ENCODE data around the gene RGN.

The RGN gene

DNA sequence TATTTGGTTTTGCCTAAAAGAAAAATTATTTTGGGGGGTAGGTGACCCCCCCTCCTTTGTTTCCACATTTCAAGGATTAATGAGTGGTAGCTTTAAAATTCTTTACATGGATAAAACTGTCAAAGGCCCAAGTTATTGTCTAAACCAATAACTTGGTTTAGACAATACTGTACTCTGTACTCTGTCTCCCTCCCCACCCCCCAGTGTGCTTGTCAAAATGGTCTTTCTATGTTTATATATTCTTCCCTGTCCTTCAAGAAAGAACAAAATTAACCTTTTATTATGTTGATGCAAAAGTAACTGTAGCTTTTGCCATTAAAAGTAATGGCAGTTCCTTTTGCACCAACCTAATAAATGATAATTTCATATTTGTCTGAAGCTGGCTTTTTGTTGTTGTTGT lies 9.5 kb upstream of the RGN start:
- Histone ChIP-seq H3K4me2 (ENCODE audit: low read length) (no peak overlapping the region), H3K9me3 (ENCODE audit: insufficient read depth, low read depth, low read length) (no peaks in the 10 kb centered on the region), H2BK12ac (ENCODE audit: low read length) (no peak overlapping the region), H2BK5ac (ENCODE audit: low read depth, low read length, poor library complexity) (no peak overlapping the region), H3K79me1 (ENCODE audit: low read length) (no peaks in the 10 kb centered on the region), H4K8ac (ENCODE audit: low read depth, low read length) (no peak overlapping the region), H2AK5ac (ENCODE audit: low read length) (no peak overlapping the region), H3K9ac (ENCODE audit: low read length) (no peak overlapping the region), H4K12ac (ENCODE audit: low read depth, low read length) (no peak overlapping the region), H3K4me1 (ENCODE audit: control insufficient read depth in 1 of 2, insufficient read depth in 2 of 2, low read length in 2 of 2) (peaks cover 0 to 2% of the 10 kb centered on the region in 2 experiments), H3K4ac (ENCODE audit: low read depth, low read length) (no peak overlapping the region), H3K18ac (ENCODE audit: low read length) (no peak overlapping the region), H3K27me3 (ENCODE audit: insufficient read depth, low read length) (no peaks in the 10 kb centered on the region), H3K14ac (ENCODE audit: low read length) (no peak overlapping the region), H3K23ac (ENCODE audit: low read length) (no peak overlapping the region), H3K4me3 (ENCODE audit: low read depth, low read length) (no peak overlapping the region), H3K36me3 (ENCODE audit: control insufficient read depth in 1 of 2, insufficient read depth in 2 of 2, low read length in 2 of 2) (peaks cover 0 to 2% of the 10 kb centered on the region in 2 experiments), H2AFZ (ENCODE audit: insufficient read depth, low read length, poor library complexity) (no peak overlapping the region), H3K27ac (ENCODE audit: low read depth, low read length) (no peak overlapping the region), H2BK120ac (ENCODE audit: insufficient read depth, low read length, poor library complexity) (no peak overlapping the region), H4K91ac (ENCODE audit: low read depth, low read length) (no peak overlapping the region), H3K79me2 (ENCODE audit: control insufficient read depth, insufficient read depth, low read length, poor library complexity) (no peaks in the 10 kb centered on the region)
- no peak for DNase-seq

GRCh38 chrX:47080215-47080914 lies 2.1 kb downstream of the RGN start:
- no peak overlapping the region for H3K9ac ChIP-seq (ENCODE audit: low read length)
- no peak overlapping the region for H3K18ac ChIP-seq (ENCODE audit: low read length)
- no peak overlapping the region for H4K91ac ChIP-seq (ENCODE audit: low read depth, low read length)
- no peaks in the 10 kb centered on the region for H3K79me2 ChIP-seq (ENCODE audit: control insufficient read depth, insufficient read depth, low read length, poor library complexity)
- no peak overlapping the region for H2BK120ac ChIP-seq (ENCODE audit: insufficient read depth, low read length, poor library complexity)
- H2AFZ ChIP-seq (ENCODE audit: insufficient read depth, low read length, poor library complexity), result no peak overlapping the region
- H4K12ac ChIP-seq (ENCODE audit: low read depth, low read length), result no peak overlapping the region
- no peaks in the 10 kb centered on the region for H3K9me3 ChIP-seq (ENCODE audit: insufficient read depth, low read depth, low read length)
- H4K8ac ChIP-seq (ENCODE audit: low read depth, low read length), result no peak overlapping the region
- no peak overlapping the region for H3K4me3 ChIP-seq (ENCODE audit: low read depth, low read length)
- H3K4me1 ChIP-seq (ENCODE audit: control insufficient read depth in 1 of 2, insufficient read depth in 2 of 2, low read length in 2 of 2), result peaks cover 0 to 4% of the 10 kb centered on the region in 2 experiments
- H3K27me3 ChIP-seq (ENCODE audit: insufficient read depth, low read length), result no peaks in the 10 kb centered on the region
- H2AK5ac ChIP-seq (ENCODE audit: low read length), result no peak overlapping the region
- H3K14ac ChIP-seq (ENCODE audit: low read length), result no peak overlapping the region
- no CpG with 5 or more reads among the region's 9 CpGs for WGBS (ENCODE audit: extremely low coverage, insufficient coverage, insufficient read length)
- H3K23ac ChIP-seq (ENCODE audit: low read length), result no peak overlapping the region
- DNase-seq, result no peak
- no peak overlapping the region for H3K4me2 ChIP-seq (ENCODE audit: low read length)
- no peak overlapping the region for H3K4ac ChIP-seq (ENCODE audit: low read depth, low read length)
- H3K36me3 ChIP-seq (ENCODE audit: control insufficient read depth in 1 of 2, insufficient read depth in 2 of 2, low read length in 2 of 2), result no peaks in the 10 kb centered on the region
- no peak overlapping the region for H2BK5ac ChIP-seq (ENCODE audit: low read depth, low read length, poor library complexity)
- no peak overlapping the region for H2BK12ac ChIP-seq (ENCODE audit: low read length)
- no peaks in the 10 kb centered on the region for H3K79me1 ChIP-seq (ENCODE audit: low read length)
- peak overlapping the region; percentile 11 for H3K27ac ChIP-seq (ENCODE audit: low read depth, low read length)

DNA sequence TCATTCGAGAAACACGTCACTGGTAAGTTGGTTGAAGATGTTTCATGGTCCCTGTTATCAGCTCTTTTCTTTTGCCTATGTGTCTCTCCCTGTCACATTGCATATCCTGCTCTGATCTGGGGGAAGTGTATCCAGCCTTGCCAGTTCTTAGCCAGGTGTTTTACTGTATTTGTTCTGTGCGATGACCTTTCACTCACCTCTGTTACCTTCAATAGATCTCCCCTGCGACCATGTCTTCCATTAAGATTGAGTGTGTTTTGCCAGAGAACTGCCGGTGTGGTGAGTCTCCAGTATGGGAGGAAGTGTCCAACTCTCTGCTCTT lies 2.6 kb downstream of the RGN start:
- Histone ChIP-seq H2AK5ac (ENCODE audit: low read length) (no peak overlapping the region), H3K27me3 (ENCODE audit: insufficient read depth, low read length) (no peaks in the 10 kb centered on the region), H3K4me1 (ENCODE audit: control insufficient read depth in 1 of 2, insufficient read depth in 2 of 2, low read length in 2 of 2) (peaks cover 0 to 4% of the 10 kb centered on the region in 2 experiments), H3K36me3 (ENCODE audit: control insufficient read depth in 1 of 2, insufficient read depth in 2 of 2, low read length in 2 of 2) (no peaks in the 10 kb centered on the region), H3K9ac (ENCODE audit: low read length) (no peak overlapping the region), H3K23ac (ENCODE audit: low read length) (no peak overlapping the region), H3K18ac (ENCODE audit: low read length) (no peak overlapping the region), H3K4me2 (ENCODE audit: low read length) (no peak overlapping the region), H3K9me3 (ENCODE audit: insufficient read depth, low read depth, low read length) (no peaks in the 10 kb centered on the region), H3K4ac (ENCODE audit: low read depth, low read length) (no peak overlapping the region), H4K91ac (ENCODE audit: low read depth, low read length) (no peak overlapping the region), H3K79me2 (ENCODE audit: control insufficient read depth, insufficient read depth, low read length, poor library complexity) (no peaks in the 10 kb centered on the region), H2BK120ac (ENCODE audit: insufficient read depth, low read length, poor library complexity) (no peak overlapping the region), H3K14ac (ENCODE audit: low read length) (no peak overlapping the region), H2BK5ac (ENCODE audit: low read depth, low read length, poor library complexity) (no peak overlapping the region), H2AFZ (ENCODE audit: insufficient read depth, low read length, poor library complexity) (no peak overlapping the region), H3K27ac (ENCODE audit: low read depth, low read length) (no peak overlapping the region), H4K8ac (ENCODE audit: low read depth, low read length) (no peak overlapping the region), H2BK12ac (ENCODE audit: low read length) (no peak overlapping the region), H4K12ac (ENCODE audit: low read depth, low read length) (no peak overlapping the region), H3K4me3 (ENCODE audit: low read depth, low read length) (no peak overlapping the region), H3K79me1 (ENCODE audit: low read length) (no peaks in the 10 kb centered on the region)
- DNase-seq, result no peak
- no CpG with 5 or more reads among the region's 5 CpGs for WGBS (ENCODE audit: extremely low coverage, insufficient coverage, insufficient read length)

DNA sequence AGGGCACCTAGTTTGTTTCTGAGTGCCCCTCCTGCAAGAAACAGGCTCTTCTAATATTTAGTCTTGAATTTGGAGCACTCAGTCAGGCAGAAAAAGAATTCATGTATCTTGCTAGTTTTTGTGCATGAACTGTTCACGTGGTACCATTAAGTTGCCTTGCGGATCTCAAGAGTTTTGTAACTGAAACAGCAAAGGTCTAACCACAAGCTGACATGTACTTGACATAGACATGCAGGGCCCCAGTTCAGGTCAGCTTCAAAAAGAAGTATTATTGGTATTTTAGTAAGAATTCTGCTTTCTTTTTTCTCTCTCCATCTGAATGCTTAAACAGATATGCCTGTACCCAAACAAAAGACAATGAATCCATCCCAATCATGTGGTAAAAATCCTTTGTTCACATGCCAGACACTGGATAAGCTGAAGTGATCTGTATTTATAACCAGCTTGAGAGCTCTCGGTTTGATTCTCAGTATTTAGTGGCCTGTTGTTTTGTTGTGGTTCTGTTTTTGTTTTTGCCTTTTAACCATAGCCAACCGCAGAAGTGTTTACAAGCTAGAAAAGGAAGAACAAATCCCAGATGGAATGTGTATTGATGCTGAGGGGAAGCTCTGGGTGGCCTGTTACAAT lies 13.0 kb downstream of the RGN start:
- Histone ChIP-seq H3K4me2 (ENCODE audit: low read length) (no peak overlapping the region), H4K91ac (ENCODE audit: low read depth, low read length) (no peak overlapping the region), H4K8ac (ENCODE audit: low read depth, low read length) (no peak overlapping the region), H3K23ac (ENCODE audit: low read length) (no peak overlapping the region), H3K4me1 (ENCODE audit: control insufficient read depth in 1 of 2, insufficient read depth in 2 of 2, low read length in 2 of 2) (no peaks in the 10 kb centered on the region), H3K27ac (ENCODE audit: low read depth, low read length) (no peak overlapping the region), H2AK5ac (ENCODE audit: low read length) (no peak overlapping the region), H4K12ac (ENCODE audit: low read depth, low read length) (no peak overlapping the region), H2BK12ac (ENCODE audit: low read length) (no peak overlapping the region), H2AFZ (ENCODE audit: insufficient read depth, low read length, poor library complexity) (no peak overlapping the region), H3K79me1 (ENCODE audit: low read length) (no peaks in the 10 kb centered on the region), H3K36me3 (ENCODE audit: control insufficient read depth in 1 of 2, insufficient read depth in 2 of 2, low read length in 2 of 2) (no peaks in the 10 kb centered on the region), H3K4me3 (ENCODE audit: low read depth, low read length) (no peak overlapping the region), H3K27me3 (ENCODE audit: insufficient read depth, low read length) (no peaks in the 10 kb centered on the region), H3K9me3 (ENCODE audit: insufficient read depth, low read depth, low read length) (no peaks in the 10 kb centered on the region), H2BK5ac (ENCODE audit: low read depth, low read length, poor library complexity) (no peak overlapping the region), H3K79me2 (ENCODE audit: control insufficient read depth, insufficient read depth, low read length, poor library complexity) (no peaks in the 10 kb centered on the region), H2BK120ac (ENCODE audit: insufficient read depth, low read length, poor library complexity) (no peak overlapping the region), H3K9ac (ENCODE audit: low read length) (no peak overlapping the region), H3K14ac (ENCODE audit: low read length) (no peak overlapping the region), H3K18ac (ENCODE audit: low read length) (no peak overlapping the region), H3K4ac (ENCODE audit: low read depth, low read length) (no peak overlapping the region)
- DNase-seq, result no peak
- no CpG with 5 or more reads among the region's 4 CpGs for WGBS (ENCODE audit: extremely low coverage, insufficient coverage, insufficient read length)
